ENCODE results near the gene CASP6.

- TF ChIP-seq CTCF (IDR thresholded peaks at IDR 0.05), result no peak
- TF ChIP-seq ZFX (IDR thresholded peaks at IDR 0.05; ENCODE audit: borderline replicate concordance), result no peak
Measured at GRCh38 chr4:109733728-109734127, 30.5 kb upstream of the CASP6 start.
